ENCODE measurements around the gene TMEM63C.

The TMEM63C gene

GRCh38 chr14:77181603-77182437, at the start of gene TMEM63C:
Gene TMEM63C, plus strand, starts transcription at chr14:77181798. Its CDS starts 37,016 bp downstream, at chr14:77218814.
- DNase-seq (ENCODE audit: low read depth) = no peak

- DNase-seq (ENCODE audit: low read depth) = no peak
Measured at GRCh38 chr14:77131871-77132486, 49.6 kb upstream of the TMEM63C start.

DNA sequence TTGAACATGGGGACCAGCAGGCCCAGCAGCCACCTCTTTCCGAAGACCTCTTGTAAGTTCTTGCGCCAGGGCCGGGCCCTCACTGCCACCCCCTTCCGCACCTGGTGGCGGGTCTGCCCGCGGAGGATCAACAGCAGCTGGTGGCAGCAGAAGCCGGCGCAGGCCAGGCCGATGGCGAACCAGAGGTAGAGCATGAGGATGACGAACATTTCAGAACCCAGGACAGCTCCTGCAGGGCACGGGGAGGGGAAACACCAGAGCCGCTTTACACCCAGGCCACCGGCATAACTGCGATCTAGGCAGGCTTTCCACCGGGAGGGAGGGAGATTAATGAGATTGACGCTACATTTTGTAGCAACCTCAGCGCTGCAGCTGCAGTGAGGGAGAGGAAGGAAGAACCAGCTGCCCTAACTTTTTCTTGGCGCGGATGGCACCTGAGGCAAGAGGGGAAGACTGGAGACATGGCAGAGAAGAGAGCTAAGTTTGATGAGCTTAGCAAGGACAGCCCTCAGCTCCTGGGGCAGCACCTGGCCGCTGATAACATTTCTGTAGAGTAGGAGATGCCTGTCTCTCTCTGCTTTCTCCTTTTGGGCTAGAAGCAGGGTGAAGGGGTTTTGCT, 47.8 kb upstream of the TMEM63C start:
- no peak for DNase-seq (ENCODE audit: low read depth)

GRCh38 chr14:77139022-77139421, 42.6 kb upstream of the TMEM63C start:
- no peak for DNase-seq (ENCODE audit: low read depth)

DNA sequence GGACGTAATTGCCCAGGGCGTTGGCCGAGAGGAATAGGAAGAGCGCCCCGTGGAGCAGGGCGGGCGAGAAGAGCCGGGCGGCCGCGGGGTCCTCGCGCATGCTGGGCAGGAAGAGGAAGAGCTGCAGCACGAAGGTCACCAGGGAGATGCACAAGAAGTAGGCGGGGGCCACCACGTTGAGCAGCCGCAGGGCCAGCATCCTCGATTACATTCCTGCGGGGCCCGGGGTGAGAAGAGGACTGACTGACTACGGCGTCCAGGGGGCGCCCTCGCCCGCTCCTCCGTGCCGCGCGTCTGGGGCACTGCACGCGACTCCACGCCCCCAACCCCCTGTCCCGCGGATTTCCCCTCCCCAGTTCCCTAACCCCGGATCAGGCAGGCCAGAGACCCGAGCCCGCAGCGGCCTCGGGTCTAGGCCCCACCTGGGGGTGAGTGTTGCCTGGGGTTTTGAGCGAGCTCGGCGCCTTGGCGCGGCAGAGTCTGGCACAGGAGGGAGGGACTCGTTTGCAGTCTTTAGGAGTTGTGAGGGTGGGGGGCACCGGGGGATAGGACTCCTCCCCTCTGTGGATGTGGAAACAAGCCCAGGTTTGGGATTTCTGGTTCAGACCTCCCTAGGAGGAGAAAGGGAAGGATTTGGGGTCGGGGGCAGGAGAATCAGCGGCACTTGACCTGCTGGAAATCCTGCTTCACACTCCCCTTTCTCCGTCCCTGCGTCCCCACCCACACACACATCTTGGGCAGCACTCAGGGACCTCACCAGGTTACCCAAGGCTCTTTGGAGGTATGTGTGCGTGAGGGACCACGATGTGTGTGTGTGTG, 41.8 kb upstream of the TMEM63C start:
- no peak for DNase-seq (ENCODE audit: low read depth)

DNA sequence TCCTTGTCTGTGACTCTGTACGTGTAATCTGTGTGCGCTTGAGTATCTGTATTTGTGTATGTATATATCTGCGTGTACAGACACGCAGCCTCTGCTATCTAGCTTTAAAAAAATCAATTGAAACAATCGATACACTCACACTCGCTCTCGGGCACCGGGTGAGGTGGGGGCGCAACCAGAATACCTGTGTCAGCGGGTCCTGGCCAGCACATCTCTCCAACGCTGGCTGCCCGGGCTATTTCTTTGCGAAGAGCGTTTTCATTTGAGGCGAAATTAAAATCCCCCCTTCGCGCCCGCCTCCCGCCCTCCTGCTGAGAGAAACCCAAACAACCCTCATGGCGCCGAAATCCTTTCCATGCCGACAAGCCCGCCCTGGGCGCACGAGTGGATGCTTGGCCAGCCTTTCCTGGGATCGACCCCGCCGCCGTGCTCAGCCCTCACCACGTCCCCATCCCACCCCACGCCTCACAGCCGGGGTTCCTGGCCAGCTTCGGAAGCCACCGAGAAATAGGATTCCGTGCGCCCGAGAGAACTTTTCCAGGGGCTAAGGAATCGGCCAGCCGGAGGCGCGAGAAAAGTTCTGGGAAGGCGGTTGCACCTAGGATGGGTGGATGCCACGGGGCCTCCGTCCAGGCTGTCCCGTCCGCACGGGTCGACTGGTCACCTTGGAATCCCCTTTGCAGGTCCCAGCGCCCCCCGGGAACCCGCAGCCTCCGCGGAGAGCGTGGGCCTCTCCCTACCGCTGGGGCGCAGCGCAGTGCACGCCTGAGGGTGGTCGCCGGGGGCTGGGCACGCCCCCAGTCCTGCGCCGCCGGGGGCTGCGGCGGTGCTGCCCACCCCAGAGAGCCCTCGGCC, 41.0 kb upstream of the TMEM63C start:
- DNase-seq (ENCODE audit: low read depth) = no peak

GRCh38 chr14:77141214-77142004, 40.2 kb upstream of the TMEM63C start, which contains the start of gene ZDHHC22:
Gene ZDHHC22, minus strand, starts transcription at chr14:77141791. Its CDS starts 2,053 bp downstream, at chr14:77139738.
- no peak for DNase-seq (ENCODE audit: low read depth)

DNA sequence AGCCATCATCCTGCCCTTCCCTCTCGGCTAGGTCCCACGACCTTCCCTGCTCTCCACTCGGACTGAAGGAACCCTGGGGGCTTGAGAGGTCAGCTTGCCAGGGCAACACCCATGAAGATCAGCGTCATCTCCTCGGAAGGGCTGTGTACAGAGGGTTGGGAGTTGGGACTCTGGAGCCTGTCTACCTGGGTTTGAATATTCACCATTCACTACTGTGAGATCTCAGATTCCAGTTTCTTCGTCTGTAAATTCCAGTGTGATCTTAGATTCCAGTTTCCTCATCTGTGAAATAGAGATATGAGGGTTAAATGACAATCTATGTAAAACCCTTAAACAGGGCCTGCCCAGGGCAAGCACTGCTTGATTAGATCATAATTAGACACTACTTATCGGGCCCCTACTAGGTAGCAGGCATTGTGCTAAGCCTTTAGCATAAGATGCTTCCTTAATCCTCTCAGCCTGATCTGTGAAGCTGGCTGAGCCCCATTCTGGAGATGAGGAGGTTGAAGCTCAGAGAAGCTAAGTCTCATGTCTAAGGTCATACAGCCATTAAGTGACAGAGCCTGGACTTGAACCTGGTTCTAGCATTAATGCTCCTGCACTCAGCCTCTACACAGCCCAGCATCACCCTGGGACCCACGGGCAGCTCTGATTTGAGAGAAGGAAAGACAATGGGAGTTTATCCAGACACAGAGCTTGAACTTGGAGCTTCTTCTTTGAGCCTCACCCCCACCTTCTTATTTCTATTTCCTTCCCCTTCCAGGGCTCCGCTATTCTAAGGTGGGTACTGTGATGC, 39.4 kb upstream of the TMEM63C start:
- DNase-seq (ENCODE audit: low read depth) = no peak

GRCh38 chr14:77143071-77143470, 38.5 kb upstream of the TMEM63C start:
- DNase-seq (ENCODE audit: low read depth) = no peak

GRCh38 chr14:77144412-77145115, 37.0 kb upstream of the TMEM63C start:
- DNase-seq (ENCODE audit: low read depth) = no peak

DNA sequence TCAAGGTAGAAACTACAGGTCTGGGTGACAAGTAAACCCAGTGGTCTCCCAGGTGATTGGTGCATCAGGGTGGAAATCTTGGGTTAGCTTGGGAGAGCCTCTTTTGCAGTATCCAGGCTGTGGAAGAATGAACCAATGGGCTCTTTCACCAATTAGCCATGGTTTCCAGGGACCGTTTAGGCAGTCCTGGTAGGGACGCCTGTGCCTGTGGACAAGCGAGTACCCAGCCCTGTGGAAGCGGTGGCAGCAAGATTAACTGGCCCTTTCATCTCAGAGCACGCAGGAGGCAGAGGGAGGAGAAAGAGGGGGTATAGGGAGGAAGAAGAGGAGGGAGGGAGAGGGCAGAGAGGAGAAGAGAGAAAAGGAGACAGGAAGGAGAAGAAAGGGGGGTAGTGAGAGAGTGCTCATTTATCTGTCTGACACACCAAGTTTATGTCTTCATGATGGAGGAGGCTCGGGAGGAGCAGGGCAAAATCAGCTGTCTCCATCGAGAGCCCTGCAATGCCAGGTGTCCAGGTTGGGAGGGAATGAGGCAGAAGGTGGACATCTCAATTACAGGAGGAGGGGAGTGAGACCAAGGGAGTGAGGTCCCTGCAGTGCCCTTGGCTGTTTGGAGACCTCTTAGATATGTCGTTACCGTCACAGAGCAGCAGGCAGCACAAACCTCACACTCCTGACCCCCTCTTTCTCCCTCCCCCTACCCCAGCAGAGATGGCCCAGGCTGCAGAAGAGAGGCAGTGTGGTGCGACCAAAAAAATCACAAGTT, 35.4 kb upstream of the TMEM63C start:
- no peak for DNase-seq (ENCODE audit: low read depth)

GRCh38 chr14:77148510-77149231, 32.9 kb upstream of the TMEM63C start:
- no peak for DNase-seq (ENCODE audit: low read depth)

DNA sequence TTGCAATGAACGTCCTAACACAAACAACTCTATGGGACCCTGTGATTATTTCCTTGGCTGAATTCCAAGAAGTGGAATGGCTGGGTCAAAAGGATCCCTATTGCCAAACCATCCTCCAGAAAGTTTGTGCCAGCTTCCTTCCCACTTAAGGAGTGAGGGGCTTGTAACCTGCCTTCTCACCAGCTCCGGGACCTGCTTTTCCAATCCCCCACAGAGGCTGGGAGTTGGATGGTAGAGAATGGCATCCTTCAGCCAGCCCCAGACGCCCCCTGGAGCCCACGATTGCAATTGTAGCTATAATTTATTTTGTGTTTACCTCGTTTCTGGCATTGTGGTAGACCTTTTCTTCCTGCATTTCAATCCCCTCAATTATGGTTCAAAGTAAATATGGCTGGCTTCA, 30.4 kb upstream of the TMEM63C start:
- DNase-seq (ENCODE audit: low read depth) = no peak

- no peak for DNase-seq (ENCODE audit: low read depth)
Measured at GRCh38 chr14:77151918-77152588, 29.5 kb upstream of the TMEM63C start.

DNA sequence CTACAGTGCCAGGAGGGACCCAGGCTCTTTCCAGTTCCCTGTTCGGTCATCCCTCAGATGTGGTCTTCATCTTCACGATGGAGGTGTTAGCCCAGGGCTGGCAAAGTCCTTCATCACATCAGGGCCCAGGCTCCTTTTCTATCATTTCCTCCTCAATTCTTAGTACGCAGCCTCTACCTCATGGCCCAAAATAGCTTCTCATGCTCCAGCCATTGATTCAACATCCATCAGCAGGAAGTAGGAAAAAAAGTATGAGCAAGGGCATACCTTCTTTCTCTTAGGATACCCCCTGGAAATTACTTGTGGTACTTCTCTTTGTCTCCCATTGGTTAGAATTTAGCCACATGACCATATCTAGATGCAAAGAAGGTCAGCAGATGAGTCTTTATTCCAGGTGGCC, 27.8 kb upstream of the TMEM63C start:
- DNase-seq (ENCODE audit: low read depth) = no peak

GRCh38 chr14:77154421-77154820, 27.2 kb upstream of the TMEM63C start:
- DNase-seq (ENCODE audit: low read depth) = no peak

DNA sequence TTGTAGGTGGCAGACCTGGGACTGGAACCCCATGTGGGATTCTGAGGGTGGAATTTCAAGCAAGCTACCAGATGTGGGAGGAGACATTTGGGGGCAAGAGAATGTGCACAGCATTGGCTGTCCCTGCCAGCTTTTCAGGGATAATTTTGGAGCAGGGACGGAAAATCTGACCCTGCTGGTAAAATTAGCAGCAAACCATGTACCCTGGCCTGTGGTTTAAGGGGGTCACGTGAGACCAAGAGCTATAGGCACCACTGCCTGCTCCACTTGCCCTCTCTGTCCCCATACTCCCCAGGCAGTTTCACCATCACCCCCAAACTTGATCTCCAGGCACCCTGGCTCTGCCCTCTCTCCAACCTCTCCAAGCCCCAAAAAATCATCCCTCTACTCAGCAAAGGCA, 26.5 kb upstream of the TMEM63C start:
- DNase-seq (ENCODE audit: low read depth) = no peak
